HUDEP-2 (cell line): ENCODE results near the gene SDK1.

Experiments used
- DNase-seq, 76 experiments: peaks; one replicate each; lab custom pipeline; 2025; ENCODE audit not compliant: unreplicated experiment in 76 of 76; lab: John Stamatoyannopoulos, UW

The SDK1 gene

GRCh38 chr7:4135301-4135700 lies 834.2 kb downstream of the SDK1 start:
- no peak for DNase-seq

DNA sequence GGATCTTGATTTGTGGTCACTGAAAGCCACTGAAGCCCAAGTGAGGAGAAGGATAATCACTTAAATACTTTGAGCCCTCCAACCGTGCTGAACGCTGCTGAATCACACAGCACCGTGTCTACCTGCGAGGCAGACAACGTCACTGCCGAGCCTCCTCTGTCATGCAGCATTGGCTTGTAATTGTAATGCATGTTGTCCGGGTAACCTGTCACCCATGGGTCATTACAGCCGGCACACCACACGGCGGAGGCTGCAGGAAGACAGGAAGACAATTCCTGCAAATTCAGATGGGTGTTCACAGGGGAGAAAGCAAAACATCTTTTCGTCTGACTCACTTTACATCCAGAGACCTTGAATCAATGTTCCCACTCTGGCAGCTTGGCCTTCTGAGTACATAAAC lies 835.0 kb downstream of the SDK1 start:
- no peak for DNase-seq

DNA sequence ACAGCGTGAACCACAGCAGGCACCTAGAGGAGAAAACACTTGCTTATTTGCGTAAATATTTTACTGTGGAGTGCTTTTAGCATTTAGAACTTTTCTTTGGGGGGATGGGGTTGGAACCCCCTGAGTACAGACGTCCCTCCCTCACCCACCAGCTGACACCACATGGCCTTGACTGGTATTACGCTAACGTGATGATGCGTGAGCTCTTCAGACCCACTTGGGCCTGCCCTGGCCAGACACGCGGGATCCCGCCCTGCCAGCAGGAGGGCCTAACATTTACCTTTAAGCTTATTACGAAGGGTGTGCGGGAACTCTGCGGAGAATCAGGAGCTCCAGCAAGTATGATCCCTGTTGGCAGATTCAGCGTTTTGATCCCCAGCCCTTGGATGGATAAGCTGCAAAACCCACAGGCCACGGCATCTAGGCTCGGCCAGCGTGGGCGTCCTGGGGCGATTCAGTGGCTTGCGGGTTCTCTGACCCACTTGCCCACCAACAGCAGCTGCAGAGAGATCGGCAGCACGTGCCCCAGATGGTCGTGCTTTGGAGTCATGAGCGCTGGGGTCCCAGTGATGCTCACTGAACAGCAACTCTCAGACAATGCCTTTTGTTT lies 835.6 kb downstream of the SDK1 start:
- DNase-seq: no peak

GRCh38 chr7:4137552-4137951 lies 836.5 kb downstream of the SDK1 start:
- DNase-seq: no peak

- DNase-seq: no peak
Observed at GRCh38 chr7:4138866-4139265, 837.8 kb downstream of the SDK1 start.

DNA sequence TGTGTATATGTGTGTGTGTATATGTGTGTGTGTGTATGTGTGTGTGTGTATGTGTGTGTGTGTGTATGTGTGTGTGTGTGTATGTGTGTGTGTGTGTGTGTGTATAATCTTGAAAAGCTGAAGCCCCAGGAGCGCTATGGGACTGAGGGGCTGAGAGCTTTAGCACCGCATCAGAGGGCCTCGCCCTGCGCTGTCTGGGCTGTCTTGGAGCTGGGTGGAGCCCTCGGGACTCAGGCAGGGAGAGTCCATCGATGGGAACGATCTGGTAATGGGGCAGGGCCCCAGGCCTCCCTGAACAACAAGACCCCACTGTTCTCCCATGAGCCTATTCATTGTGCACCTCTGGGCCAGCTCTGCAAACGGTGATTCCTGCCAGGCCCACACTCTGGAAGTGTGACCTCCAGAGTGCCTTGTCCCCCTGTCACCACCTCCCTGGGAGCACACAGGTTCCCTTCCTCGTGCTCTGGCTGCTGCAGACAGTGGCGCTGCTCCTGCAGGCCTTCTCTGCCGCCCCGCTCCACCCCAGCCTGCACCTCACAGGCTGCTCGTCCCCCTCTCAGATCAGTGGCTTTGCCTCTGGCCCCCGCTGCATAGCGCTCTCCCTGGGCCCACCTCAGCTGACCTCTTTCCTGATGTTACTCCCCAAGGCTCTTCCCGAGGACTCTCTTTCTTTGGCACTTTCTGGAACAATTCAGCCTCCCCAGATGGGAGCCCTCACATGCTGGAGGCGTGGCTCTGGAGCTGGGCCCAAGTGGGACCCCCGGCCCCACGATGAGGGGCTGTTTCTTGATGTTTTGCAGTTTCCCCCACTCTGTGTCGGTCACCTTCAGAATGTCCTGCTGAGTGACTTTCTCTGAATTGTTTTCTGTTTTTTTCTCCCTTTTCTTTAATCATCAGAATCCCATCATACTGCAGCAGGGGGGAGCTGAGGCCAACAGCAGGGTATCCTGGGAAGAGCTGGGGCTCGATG lies 838.9 kb downstream of the SDK1 start:
- DNase-seq: no peak

DNA sequence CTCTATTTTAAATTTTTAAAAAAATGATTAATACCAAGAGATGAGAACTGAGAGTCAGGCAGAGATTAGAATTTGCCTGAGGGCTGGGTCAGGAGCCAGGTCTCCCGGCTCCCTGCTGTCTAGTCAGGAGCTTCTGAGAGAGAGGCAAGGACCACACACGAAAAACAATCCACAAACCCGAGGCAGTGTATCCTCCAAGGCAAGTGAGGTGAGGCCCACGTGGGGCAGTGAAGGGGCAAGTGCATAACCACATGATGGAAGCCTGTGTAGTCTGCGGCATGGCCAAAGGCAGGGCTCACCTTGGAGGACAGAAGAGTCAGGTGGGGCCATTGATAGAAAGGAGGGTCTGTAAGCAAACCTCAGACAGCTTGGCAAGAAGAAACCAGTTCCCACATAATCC lies 839.9 kb downstream of the SDK1 start:
- no peak for DNase-seq

DNA sequence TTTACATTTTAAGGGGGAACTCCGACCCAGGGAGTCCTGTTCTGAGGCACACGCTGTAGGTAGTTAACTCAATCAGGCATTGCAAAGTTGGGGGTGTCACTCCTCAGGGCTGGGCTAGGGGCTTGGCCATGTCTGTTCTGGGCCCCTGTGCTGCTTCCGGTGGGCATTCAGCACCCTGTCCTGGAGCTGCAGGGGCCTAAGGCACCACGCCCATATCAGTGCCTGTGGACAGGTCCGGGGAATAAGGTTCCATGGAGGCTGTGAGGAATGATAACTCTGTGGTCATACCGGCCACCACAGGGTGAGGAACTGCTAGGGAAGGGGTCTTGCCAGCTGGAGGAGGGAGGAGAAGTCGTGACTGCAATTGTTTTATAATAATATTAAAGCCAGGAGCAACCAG lies 842.0 kb downstream of the SDK1 start:
- no peak for DNase-seq

- DNase-seq: no peak
Observed at GRCh38 chr7:4143511-4144171, 842.6 kb downstream of the SDK1 start.

DNA sequence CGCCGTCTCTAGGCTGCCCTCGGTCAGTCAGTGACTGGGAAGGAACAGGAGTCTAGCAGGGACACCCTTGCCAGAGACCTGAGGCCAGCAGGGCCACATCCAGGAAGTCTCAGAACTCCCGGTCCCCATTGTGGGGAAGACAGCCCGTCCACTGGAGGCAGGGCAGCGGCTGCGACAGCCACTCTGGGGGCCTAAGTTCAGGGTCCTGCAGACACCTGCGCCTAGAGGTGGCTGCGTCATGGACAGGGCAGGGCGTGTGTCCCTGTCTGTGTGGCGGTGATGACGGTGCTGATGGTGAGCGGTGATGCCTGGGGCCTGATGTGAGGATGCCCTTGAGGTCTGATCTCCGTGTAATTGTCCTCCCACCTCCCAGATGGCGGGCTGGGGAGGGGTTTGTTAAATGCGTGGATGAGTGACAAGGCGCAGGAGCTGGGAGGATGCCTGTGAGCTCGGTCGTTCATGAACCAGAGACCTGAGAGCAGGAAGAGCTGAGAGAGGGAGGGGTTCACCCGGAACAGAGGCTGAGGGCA lies 843.2 kb downstream of the SDK1 start:
- no peak for DNase-seq

- DNase-seq: no peak
Observed at GRCh38 chr7:4144811-4145510, 843.9 kb downstream of the SDK1 start.

DNA sequence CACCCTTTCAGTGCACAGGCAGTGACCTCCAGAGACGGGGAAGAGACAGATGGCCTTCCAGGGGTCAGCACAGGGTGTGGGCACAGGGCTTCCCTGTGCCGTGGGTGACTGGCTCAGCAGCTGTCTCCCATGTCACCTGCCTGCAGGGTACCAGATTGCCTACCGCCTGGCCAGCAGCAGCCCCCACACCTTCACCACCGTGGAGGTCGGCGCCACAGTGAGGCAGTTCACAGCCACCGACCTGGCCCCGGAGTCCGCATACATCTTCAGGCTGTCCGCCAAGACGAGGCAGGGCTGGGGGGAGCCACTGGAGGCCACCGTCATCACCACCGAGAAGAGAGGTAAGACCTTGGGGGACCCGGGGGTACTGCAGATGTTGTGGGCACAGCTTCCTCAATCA lies 844.5 kb downstream of the SDK1 start:
- no peak for DNase-seq

- no peak for DNase-seq
Observed at GRCh38 chr7:4147926-4148620, 847.0 kb downstream of the SDK1 start.

- no peak for DNase-seq
Observed at GRCh38 chr7:4149236-4149635, 848.2 kb downstream of the SDK1 start.

GRCh38 chr7:4149645-4150044 lies 848.6 kb downstream of the SDK1 start:
- DNase-seq: no peak

DNA sequence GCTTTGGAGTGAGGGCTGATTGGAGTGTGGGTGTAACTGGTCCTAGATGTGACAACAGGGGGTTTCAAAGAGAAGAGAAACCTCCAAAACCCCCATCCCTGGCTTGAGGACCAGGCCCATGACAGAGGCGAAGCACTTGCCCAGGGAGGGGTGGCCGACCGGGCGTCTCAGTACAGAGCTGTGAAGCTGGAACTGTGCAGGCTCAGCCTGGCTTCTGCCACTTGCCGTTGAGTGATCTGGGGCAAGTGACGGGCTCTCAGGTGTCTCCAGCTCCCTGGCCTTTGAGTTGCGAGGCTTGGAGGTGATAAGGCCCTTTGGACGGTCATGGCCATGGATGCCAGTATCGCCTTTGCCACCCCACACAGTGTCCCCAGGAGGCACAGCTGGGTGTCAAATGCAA lies 849.7 kb downstream of the SDK1 start:
- no peak for DNase-seq

- DNase-seq: no peak
Observed at GRCh38 chr7:4151524-4151923, 850.5 kb downstream of the SDK1 start.

- DNase-seq: no peak
Observed at GRCh38 chr7:4151926-4152549, 851.0 kb downstream of the SDK1 start.

DNA sequence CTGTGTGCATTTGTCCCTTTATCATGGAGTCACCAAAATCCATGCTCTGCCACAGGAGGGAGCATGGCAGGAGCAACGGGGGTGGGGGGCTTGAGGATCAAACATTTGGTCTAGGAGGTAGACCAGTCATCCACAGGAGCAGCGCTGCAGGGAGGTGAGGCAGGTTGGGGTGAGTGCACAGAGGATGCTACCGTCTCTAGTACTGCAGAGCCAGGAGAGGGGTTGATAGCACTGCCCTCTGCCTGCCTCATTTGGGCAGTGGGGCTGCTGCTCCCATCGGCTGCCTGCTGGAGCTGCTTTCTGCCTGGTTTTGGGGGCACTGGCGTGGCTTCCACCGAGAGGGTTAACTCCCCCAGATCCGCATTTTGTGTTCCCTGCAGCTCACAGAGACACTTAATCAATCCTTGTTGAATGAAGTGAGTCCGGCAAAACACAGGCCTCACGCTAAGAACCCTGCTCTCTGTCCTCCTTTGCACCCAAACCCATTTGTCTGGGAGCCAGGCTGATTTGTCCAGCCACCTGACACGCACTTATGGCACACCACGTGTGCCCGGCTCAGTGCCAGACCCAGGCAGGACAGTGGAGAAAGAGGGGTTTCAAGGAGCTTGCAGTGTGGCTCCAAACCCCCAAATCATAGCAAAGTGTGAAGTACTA lies 854.0 kb downstream of the SDK1 start:
- DNase-seq: no peak
